Parathyroid adenoma (tissue), 2 donors: ENCODE measurements around the gene BCHE.

Experiments
- H2AFZ ChIP-seq: fragments of 300-600 bp; sonication (generic); one replicate; pipeline ENCODE4 v1.7.0; 2017; ENCODE audit warnings: antibody characterized with exemption, mild to moderate bottlenecking
- H3K27ac ChIP-seq: fragments of 300-600 bp; sonication (generic); one replicate; pipeline ENCODE4 v1.7.0; 2017
- H3K27me3 ChIP-seq: fragments of 300-600 bp; sonication (generic); one replicate; pipeline ENCODE4 v1.7.0; 2017; ENCODE audit warnings: low read length; ENCODE audit not compliant: control insufficient read depth, insufficient read depth
- H3K36me3 ChIP-seq: fragments of 300-600 bp; sonication (generic); one replicate; pipeline ENCODE4 v1.7.0; 2017; ENCODE audit warnings: low read length; ENCODE audit not compliant: control insufficient read depth, insufficient read depth
- H3K4me1 ChIP-seq: fragments of 300-600 bp; sonication (generic); one replicate; pipeline ENCODE4 v1.7.0; 2017; ENCODE audit warnings: control low read depth
- H3K4me2 ChIP-seq: fragments of 300-600 bp; sonication (generic); one replicate; pipeline ENCODE4 v1.7.0; 2017; ENCODE audit warnings: low read length
- H3K4me3 ChIP-seq: fragments of 300-600 bp; sonication (generic); one replicate; pipeline ENCODE4 v1.7.0; 2017; ENCODE audit warnings: low read depth, low read length
- H3K79me2 ChIP-seq: fragments of 300-600 bp; sonication (generic); one replicate; pipeline ENCODE4 v1.7.0; 2017; ENCODE audit warnings: control low read depth
- H3K9ac ChIP-seq: fragments of 300-600 bp; sonication (generic); one replicate; pipeline ENCODE4 v1.7.0; 2017; ENCODE audit warnings: mild to moderate bottlenecking
- H3K9me3 ChIP-seq: fragments of 300-600 bp; sonication (generic); one replicate; pipeline ENCODE4 v1.7.0; 2017; ENCODE audit warnings: low read length; ENCODE audit not compliant: control insufficient read depth
- CTCF ChIP-seq: fragments of 300-600 bp; sonication (generic); IDR thresholded peaks from one replicate; pipeline ENCODE4 v1.7.0; 2017; ENCODE audit warnings: antibody characterized with exemption, mild to moderate bottlenecking
- donor health status: primary hyperparathyroidism.

The BCHE gene

DNA sequence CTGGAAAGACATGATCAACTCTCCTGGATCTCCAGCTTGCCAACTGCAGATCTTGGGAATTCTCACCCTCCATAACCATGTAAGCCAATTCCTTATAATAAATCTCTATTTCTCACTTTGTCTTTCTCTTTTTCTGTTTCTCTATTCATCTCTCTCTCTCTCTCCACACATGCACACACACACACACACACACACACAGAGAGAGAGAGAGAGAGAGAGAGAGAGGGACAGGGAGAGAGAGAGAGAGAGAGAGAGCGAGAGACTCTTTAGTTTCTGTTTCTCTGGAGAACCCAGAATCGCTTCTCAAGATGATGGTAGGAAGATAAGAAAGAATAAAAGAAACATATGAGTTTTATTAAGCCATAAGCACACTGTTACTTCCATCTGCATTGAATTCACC, 111.9 kb downstream of the BCHE start:
- Histone ChIP-seq H3K27ac (no peak overlapping the region), H3K27me3 (no peaks in the 10 kb centered on the region), H2AFZ (no peak overlapping the region), H3K4me1 (no peaks in the 10 kb centered on the region), H3K79me2 (no peaks in the 10 kb centered on the region), H3K36me3 (no peaks in the 10 kb centered on the region), H3K9ac (no peak overlapping the region), H3K4me2 (no peak overlapping the region), H3K9me3 (no peaks in the 10 kb centered on the region), H3K4me3 (no peak overlapping the region)
- no peak for TF ChIP-seq CTCF
